Type B pancreatic cell (in vitro differentiated cells): ENCODE results near the gene IDS. TPM values are rescaled to one million over a fixed set of nuclear protein-coding genes. Genes with fewer than 3 reads are reported as not detected.
A peak's percentile ranks its signal among the peaks of the same experiment; 100 is the strongest.
"Not testable (repeated sequence)": the region's sequence is repeated elsewhere in the genome, so short reads cannot be mapped to it uniquely, and the experiment has no call there.

Experiments
- DNase-seq: peaks from one replicate; pipeline ENCODE4 v3.0.0; 2021; ENCODE audit warnings: mixed read lengths; ENCODE audit not compliant: unreplicated experiment; ENCODE audit errors: extremely low spot score
- H3K27ac Mint-ChIP-seq: 2 replicates; pipeline ENCODE4 v1.8.0; 2021; ENCODE audit warnings: mild to moderate bottlenecking, mixed read lengths
- H3K27me3 Mint-ChIP-seq: 2 replicates; pipeline ENCODE4 v1.8.0; 2021; ENCODE audit warnings: mixed read lengths
- H3K36me3 Mint-ChIP-seq: 2 replicates; pipeline ENCODE4 v1.8.0; 2021; ENCODE audit warnings: mixed read lengths
- H3K4me1 Mint-ChIP-seq: one replicate; pipeline ENCODE4 v1.8.0; 2021; ENCODE audit warnings: mixed read lengths; ENCODE audit not compliant: unreplicated experiment
- H3K4me3 Mint-ChIP-seq: 2 replicates; pipeline ENCODE4 v1.8.0; 2021; ENCODE audit warnings: mild to moderate bottlenecking, mixed read lengths
- H3K9me3 Mint-ChIP-seq: 2 replicates; pipeline ENCODE4 v1.8.0; 2021; ENCODE audit warnings: mixed read lengths
- CTCF ChIP-seq: fragments of 200-600 bp; sonication (generic); conservative IDR thresholded peaks from 2 replicates; pipeline ENCODE4 v1.5.0; 2021; ENCODE audit warnings: antibody characterized with exemption, mild to moderate bottlenecking
- total RNA-seq: library from RNA; stranded (reverse); gene quantifications from 2 replicates; pipeline ENCODE4 v1.2.1, GENCODE V29; 2021; ENCODE audit warnings: low replicate concordance

The IDS gene
- total RNA-seq, 1 donor from 2014 or later: 46.8 TPM

GRCh38 chrX:149506349-149506748 is 1.2 kb upstream of the IDS start:
- Mint-ChIP-seq H3K36me3 (peaks cover 3% of the 10 kb centered on the region), H3K4me3 (no peak overlapping the region), H3K9me3 (no peaks in the 10 kb centered on the region), H3K27ac (peak overlapping the region; percentile 80), H3K4me1 (peaks cover 4% of the 10 kb centered on the region), H3K27me3 (no peaks in the 10 kb centered on the region)
- DNase-seq: no peak
- TF ChIP-seq CTCF: no peak

GRCh38 chrX:149505671-149506070 is 565 bp upstream of the IDS start:
- TF ChIP-seq CTCF: no peak
- peak overlapping the region; percentile 80 for H3K27ac Mint-ChIP-seq
- DNase-seq: no peak
- H3K27me3 Mint-ChIP-seq: no peaks in the 10 kb centered on the region
- peak overlapping the region; percentile 87 for H3K4me3 Mint-ChIP-seq
- H3K4me1 Mint-ChIP-seq: peaks cover 4% of the 10 kb centered on the region
- H3K9me3 Mint-ChIP-seq: no peaks in the 10 kb centered on the region
- peaks cover 3% of the 10 kb centered on the region for H3K36me3 Mint-ChIP-seq

- H3K36me3 Mint-ChIP-seq: peaks cover 3% of the 10 kb centered on the region
- peak; percentile 30 for TF ChIP-seq CTCF
- H3K4me3 Mint-ChIP-seq: peak overlapping the region; percentile 87
- H3K27ac Mint-ChIP-seq: peak overlapping the region; percentile 86
- no peaks in the 10 kb centered on the region for H3K27me3 Mint-ChIP-seq
- DNase-seq: no peak
- H3K4me1 Mint-ChIP-seq: no peaks in the 10 kb centered on the region
- no peaks in the 10 kb centered on the region for H3K9me3 Mint-ChIP-seq
Observed at GRCh38 chrX:149504226-149504914, 736 bp downstream of the IDS start.

- not testable (repeated sequence) for H3K9me3 Mint-ChIP-seq, H3K27me3 Mint-ChIP-seq, H3K36me3 Mint-ChIP-seq, H3K4me3 Mint-ChIP-seq, H3K4me1 Mint-ChIP-seq, H3K27ac Mint-ChIP-seq, DNase-seq
Observed at GRCh38 chrX:149503446-149503845, 1.7 kb downstream of the IDS start.

GRCh38 chrX:149502923-149503322 is 2.2 kb downstream of the IDS start:
- not testable (repeated sequence) for H3K9me3 Mint-ChIP-seq, H3K27ac Mint-ChIP-seq, H3K27me3 Mint-ChIP-seq, H3K4me1 Mint-ChIP-seq, DNase-seq, H3K4me3 Mint-ChIP-seq, H3K36me3 Mint-ChIP-seq

GRCh38 chrX:149499766-149500165 is 5.3 kb downstream of the IDS start:
- DNase-seq: no peak
- no peaks in the 10 kb centered on the region for H3K9me3 Mint-ChIP-seq
- H3K4me3 Mint-ChIP-seq: no peak overlapping the region
- H3K36me3 Mint-ChIP-seq: peaks cover 8% of the 10 kb centered on the region
- H3K27ac Mint-ChIP-seq: no peak overlapping the region
- no peaks in the 10 kb centered on the region for H3K27me3 Mint-ChIP-seq
- H3K4me1 Mint-ChIP-seq: no peaks in the 10 kb centered on the region
- TF ChIP-seq CTCF: no peak

- Mint-ChIP-seq H3K4me1 (no peaks in the 10 kb centered on the region), H3K27me3 (no peaks in the 10 kb centered on the region), H3K27ac (no peak overlapping the region), H3K36me3 (peaks cover 8% of the 10 kb centered on the region), H3K9me3 (no peaks in the 10 kb centered on the region), H3K4me3 (no peak overlapping the region)
- no peak for TF ChIP-seq CTCF
- no peak for DNase-seq
Observed at GRCh38 chrX:149498767-149499166, 6.3 kb downstream of the IDS start.
